Gastrocnemius medialis (tissue), 4 donors: ENCODE results near the gene LHX2. TPM values are rescaled to one million over a fixed set of nuclear protein-coding genes. Genes with fewer than 3 reads are reported as not detected.
A peak's percentile ranks its signal among the peaks of the same experiment; 100 is the strongest.

ENCODE experiments used
- ATAC-seq, 2 donors: fragments of 150-250 bp; one replicate each; pipeline ENCODE4 v1.9.1; 2016
- DNase-seq, 2 donors: peaks; one replicate each; pipeline ENCODE4 v3.0.0-alpha.2; 2019
- H3K27ac ChIP-seq, 4 donors: fragments of 200-600 bp; sonication (generic); 1 replicate in 1 of 4; 2 replicates in 3 of 4; pipeline ENCODE4 v1.5.1; 2016 to 2018; ENCODE audit warnings: mild to moderate bottlenecking in 2 of 4, moderate library complexity in 1 of 4
- H3K27me3 ChIP-seq, 3 donors: fragments of 200-600 bp; sonication (generic) in 2 of 3; 1 replicate in 1 of 3; 2 replicates in 2 of 3; pipeline versions ENCODE4 v1.5.1 to v1.6.0; 2016 to 2019; ENCODE audit warnings: mild to moderate bottlenecking in 1 of 3, moderate library complexity in 1 of 3
- H3K36me3 ChIP-seq, 2 donors: fragments of 200-600 bp; sonication (generic) in 1 of 2; one replicate each; pipeline ENCODE4 v1.5.1; 2017 to 2018
- H3K4me1 ChIP-seq, 2 donors: fragments of 200-600 bp; sonication (generic) in 1 of 2; one replicate each; pipeline ENCODE4 v1.5.1; 2016 to 2017; ENCODE audit warnings: mild to moderate bottlenecking in 2 of 2
- H3K4me3 ChIP-seq, 4 donors: fragments of 200-600 bp; sonication (generic) in 3 of 4; 1 replicate in 1 of 4; 2 replicates in 3 of 4; pipeline ENCODE4 v1.5.1; 2016 to 2019; ENCODE audit warnings: mild to moderate bottlenecking in 2 of 4
- H3K9me3 ChIP-seq, 3 donors: fragments of 200-600 bp; sonication (generic) in 2 of 3; 1 replicate in 1 of 3; 2 replicates in 2 of 3; pipeline ENCODE4 v1.5.1; 2016 to 2019
- POLR2A ChIP-seq, 2 donors: fragments of 450-650 bp; IDR thresholded peaks; one replicate each; pipeline ENCODE4 v1.6.1; 2017; ENCODE audit warnings: antibody characterized with exemption in 2 of 2, mild to moderate bottlenecking in 2 of 2, moderate library complexity in 2 of 2
- in situ Hi-C, 4 donors: fragments of 200-750 bp; cut with MboI; loops; one replicate each; pipeline versions ENCODE4 v1.15.0 to v1.8.0; 2017; ENCODE audit warnings: low sequenced_read_pairs in 4 of 4
- intact Hi-C: fragments of 100-400 bp; cut with DNase I; formaldehyde crosslinking; loops from one replicate; pipeline ENCODE4 v1.15.1; 2023; ENCODE audit warnings: low total_unique reads
- total RNA-seq, 4 donors: library from RNA; depleted of rRNA; stranded (reverse); fragments of >200 nt; gene quantifications; one replicate each; pipeline versions ENCODE4 v1.1.0 to v1.2.3, GENCODE V29; 2016
- TF ChIP-seq, protein P1 (sequence below), 5 experiments: fragments of 450-650 bp in 3 of 5; fragments of 200-600 bp in 2 of 5; sonication (generic) in 2 of 5; IDR thresholded peaks in 4 of 5; conservative IDR thresholded peaks in 1 of 5; 1 replicate in 4 of 5; 2 replicates in 1 of 5; pipeline ENCODE4 v1.5.1; 2016 to 2019; ENCODE audit warnings: antibody characterized with exemption in 5 of 5, mild to moderate bottlenecking in 3 of 5, moderate library complexity in 3 of 5

Gene LHX2
- total RNA-seq, 4 donors from 2014 or later = not detected

DNA sequence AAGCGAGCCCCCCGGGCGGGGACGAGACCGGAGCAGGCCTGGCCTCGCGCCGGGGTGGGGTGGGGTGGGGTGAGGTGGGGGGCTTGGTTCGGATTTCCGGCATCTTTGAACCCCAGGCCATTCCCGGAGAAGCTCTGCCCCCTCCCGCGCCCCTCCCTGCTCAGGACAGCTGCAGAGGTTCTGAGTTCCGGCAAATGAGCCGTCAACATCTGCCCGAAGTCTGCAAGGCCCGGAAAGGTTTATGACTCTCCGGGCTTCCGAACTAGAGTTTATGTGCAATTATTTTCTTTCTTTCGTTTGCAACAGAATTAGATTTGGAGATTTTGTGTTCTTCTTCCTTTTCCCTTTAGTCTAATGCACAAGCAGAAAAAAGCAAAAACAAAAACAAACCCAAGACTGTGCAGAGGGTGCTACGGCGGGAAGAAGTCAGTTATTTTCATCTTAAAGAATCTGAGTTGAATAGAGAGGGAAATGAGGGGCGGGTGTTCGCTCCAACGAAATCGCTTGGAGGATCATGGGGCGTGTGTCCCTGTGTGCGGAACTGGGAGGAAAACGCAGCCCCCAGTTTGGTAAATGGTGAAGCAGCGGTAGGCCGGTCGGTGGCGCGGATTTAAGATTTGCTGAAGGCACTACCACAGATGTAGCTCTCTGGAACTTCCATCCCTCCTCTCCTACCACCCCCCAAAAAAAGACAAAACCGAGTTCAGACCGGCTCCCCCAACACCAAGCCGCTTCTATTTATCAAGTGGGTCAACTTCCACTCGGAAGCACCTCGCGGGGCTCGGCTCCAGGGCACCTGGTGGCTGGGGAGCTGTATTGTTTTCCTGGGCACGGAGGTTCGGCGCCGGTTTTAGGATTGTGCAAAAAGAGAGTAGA, 4.8 kb downstream of the LHX2 start:
- H3K36me3 ChIP-seq = no peaks in the 10 kb centered on the region
- DNase-seq = no peak
- TF ChIP-seq POLR2A (IDR thresholded peaks at IDR 0.05) = no peak
- TF ChIP-seq, protein P1, sequence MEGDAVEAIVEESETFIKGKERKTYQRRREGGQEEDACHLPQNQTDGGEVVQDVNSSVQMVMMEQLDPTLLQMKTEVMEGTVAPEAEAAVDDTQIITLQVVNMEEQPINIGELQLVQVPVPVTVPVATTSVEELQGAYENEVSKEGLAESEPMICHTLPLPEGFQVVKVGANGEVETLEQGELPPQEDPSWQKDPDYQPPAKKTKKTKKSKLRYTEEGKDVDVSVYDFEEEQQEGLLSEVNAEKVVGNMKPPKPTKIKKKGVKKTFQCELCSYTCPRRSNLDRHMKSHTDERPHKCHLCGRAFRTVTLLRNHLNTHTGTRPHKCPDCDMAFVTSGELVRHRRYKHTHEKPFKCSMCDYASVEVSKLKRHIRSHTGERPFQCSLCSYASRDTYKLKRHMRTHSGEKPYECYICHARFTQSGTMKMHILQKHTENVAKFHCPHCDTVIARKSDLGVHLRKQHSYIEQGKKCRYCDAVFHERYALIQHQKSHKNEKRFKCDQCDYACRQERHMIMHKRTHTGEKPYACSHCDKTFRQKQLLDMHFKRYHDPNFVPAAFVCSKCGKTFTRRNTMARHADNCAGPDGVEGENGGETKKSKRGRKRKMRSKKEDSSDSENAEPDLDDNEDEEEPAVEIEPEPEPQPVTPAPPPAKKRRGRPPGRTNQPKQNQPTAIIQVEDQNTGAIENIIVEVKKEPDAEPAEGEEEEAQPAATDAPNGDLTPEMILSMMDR (IDR thresholded peaks at IDR 0.05 in 4 of 5, conservative IDR thresholded peaks at IDR 0.05 in 1 of 5) = no peak
- H3K4me3 ChIP-seq = no peak overlapping the region
- H3K27me3 ChIP-seq = peaks cover 89 to 95% (median 94%) of the 10 kb centered on the region in 3 donors
- H3K27ac ChIP-seq = no peak overlapping the region
- in situ Hi-C loops (no loop called here), intact Hi-C loops (no loop called here)
- peaks cover 4 to 18% of the 10 kb centered on the region in 2 donors for H3K4me1 ChIP-seq
- H3K9me3 ChIP-seq = no peaks in the 10 kb centered on the region
- no peak for ATAC-seq

DNA sequence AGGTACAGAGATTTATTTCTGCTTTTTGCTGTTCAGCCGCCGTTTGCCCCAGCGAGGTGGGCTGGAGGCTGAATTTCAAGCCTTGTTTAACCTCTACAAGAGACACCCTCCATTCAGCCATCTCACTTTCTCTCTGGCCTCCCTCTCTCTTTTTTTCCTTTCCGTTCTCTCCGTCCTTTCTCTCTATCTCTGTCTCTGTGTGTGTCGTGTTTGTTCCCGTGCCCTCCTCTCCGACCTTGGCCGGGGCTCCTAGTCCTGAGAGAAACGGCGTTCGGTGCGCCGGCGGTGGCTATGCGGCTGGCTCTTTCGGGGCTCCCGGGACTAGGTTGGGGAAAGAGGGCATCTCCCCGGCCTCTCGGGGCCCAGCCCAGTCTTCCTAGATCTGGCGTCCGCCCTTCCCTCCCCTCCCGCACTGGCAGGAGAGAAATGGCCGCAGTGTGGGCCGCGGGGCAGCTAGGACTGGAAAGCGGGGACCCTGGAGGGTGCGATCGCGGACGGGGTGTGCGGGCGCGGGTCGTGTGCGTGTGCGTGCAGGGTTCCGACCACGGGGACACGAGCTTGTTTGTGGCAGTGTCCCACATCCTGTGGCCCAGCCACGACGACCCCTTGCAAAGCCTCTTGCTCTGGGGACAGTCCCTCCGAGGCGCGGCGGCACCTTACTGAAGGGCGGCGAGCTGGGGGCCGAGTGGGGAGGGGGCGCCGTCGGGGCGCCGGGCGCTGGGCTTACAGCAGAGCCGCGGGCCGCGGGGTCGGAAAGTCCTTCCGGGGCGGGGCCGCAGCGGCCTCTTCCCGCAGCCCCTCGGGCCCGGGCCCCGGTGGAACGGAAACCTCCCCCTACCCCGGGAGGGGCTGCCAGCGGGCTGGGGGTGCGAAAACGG, 5.7 kb downstream of the LHX2 start:
- peaks cover 91 to 93% (median 91%) of the 10 kb centered on the region in 3 donors for H3K27me3 ChIP-seq
- H3K4me1 ChIP-seq = peaks cover 0 to 13% of the 10 kb centered on the region in 2 donors
- TF ChIP-seq POLR2A (IDR thresholded peaks at IDR 0.05) = no peak
- TF ChIP-seq, protein P1 (IDR thresholded peaks at IDR 0.05 in 4 of 5, conservative IDR thresholded peaks at IDR 0.05 in 1 of 5) = no peak
- ATAC-seq (no peak), DNase-seq (no peak)
- peak overlapping the region in 2 of 4 donors; percentile 5 to 37 for H3K4me3 ChIP-seq
- in situ Hi-C loops (no loop called here), intact Hi-C loops (no loop called here)
- no peaks in the 10 kb centered on the region for H3K36me3 ChIP-seq
- H3K27ac ChIP-seq = no peak overlapping the region
- no peaks in the 10 kb centered on the region for H3K9me3 ChIP-seq

DNA sequence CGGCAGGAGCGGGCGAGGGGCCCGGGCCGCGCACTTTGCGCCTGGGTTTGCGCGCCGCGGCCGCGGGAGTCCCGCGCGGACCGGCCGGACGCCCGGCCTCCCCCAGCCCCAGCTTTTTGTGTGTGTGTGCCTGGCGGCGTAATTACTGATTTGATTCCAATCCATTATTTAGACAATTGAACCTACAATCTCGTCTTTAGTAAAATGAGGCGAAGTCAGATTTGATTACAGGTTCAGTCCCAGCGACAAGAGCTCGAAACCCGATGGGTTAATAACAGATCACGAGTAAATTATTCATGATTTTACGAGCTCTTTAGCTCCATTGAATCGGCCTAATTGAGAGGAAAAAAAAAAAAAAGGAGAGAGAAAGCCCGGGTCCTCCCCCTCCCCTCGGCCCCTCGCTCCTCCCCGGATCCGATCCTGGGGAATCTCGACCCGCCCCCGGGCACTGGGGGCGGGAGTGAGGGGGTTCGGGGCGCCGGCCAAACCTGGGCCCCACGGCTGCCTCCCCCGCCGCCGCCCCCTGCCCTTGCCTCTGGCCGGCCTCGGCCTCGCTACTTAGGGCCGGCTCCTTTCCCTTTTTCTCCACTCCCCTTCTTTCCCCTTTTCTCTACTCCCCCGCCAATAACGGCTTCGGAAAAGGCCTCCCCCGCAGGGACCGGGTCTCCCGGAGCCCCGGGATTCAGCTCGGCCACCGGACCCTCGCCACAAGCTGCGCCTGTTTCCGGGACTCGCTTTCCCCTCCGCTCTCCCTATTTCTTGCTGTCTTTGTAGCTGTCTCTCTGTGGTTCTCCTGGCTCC, 6.6 kb downstream of the LHX2 start:
- Histone ChIP-seq H3K36me3 (no peaks in the 10 kb centered on the region), H3K4me3 (peak overlapping the region in 3 of 4 donors; percentile 5 to 37 (median 17)), H3K9me3 (no peaks in the 10 kb centered on the region), H3K27me3 (peaks cover 89 to 90% (median 90%) of the 10 kb centered on the region in 3 donors), H3K27ac (no peak overlapping the region), H3K4me1 (peaks cover 0 to 13% of the 10 kb centered on the region in 2 donors)
- in situ Hi-C loops = no loop called here
- DNase-seq (no peak), ATAC-seq (no peak)
- intact Hi-C loops = no loop called here
- TF ChIP-seq, protein P1 (IDR thresholded peaks at IDR 0.05 in 4 of 5, conservative IDR thresholded peaks at IDR 0.05 in 1 of 5) = no peak
- TF ChIP-seq POLR2A (IDR thresholded peaks at IDR 0.05) = no peak
